PC-3 (cell line): ENCODE measurements around the gene EXD3. TPM values are rescaled to one million over a fixed set of nuclear protein-coding genes. Genes with fewer than 3 reads are reported as not detected.
"Not testable (repeated sequence)": the region's sequence is repeated elsewhere in the genome, so short reads cannot be mapped to it uniquely, and the experiment has no call there.

Experiments used
- ATAC-seq: fragments of 200-7000 bp; cut with Tn5 transposase; 2 replicates; pipeline ENCODE4 v1.9.1; 2020; ENCODE audit warnings: mild to moderate bottlenecking, moderate library complexity
- BruUV-seq: library from RNA; stranded (reverse); fragments of 400-500 nt; replicated peaks from 2 replicates; lab custom pipeline; 2021; lab: Mats Ljungman, UMichigan
- CTCF ChIA-PET: fragments of 300-600 bp; sonication (Branson Sonifier 250); formaldehyde crosslinking; loops from one replicate; lab custom pipeline; 2022; ENCODE audit warnings: antibody characterized with exemption; lab: Charles Lee
- POLR2A ChIA-PET: fragments of 300-600 bp; sonication (Branson Sonifier 250); formaldehyde crosslinking; loops from one replicate; lab custom pipeline; 2022; ENCODE audit warnings: antibody characterized with exemption; ENCODE audit not compliant: unreplicated experiment; lab: Charles Lee
- DNase-seq: peaks from one replicate; pipeline ENCODE4 v3.0.0-alpha.2; 2015
- H2AFZ ChIP-seq: fragments of 300-600 bp; sonication (generic); 2 replicates; pipeline ENCODE4 v1.6.0; 2016; ENCODE audit warnings: antibody characterized with exemption, low read length
- H3F3A ChIP-seq: fragments of 300-600 bp; sonication (generic); one replicate; pipeline ENCODE4 v1.6.0; 2017; ENCODE audit warnings: antibody characterized with exemption, low read length, control low read depth, mild to moderate bottlenecking; ENCODE audit not compliant: unreplicated experiment
- H3K27ac ChIP-seq: fragments of 300-600 bp; sonication (generic); 2 replicates; pipeline ENCODE4 v1.5.1; 2016; ENCODE audit warnings: mild to moderate bottlenecking, low read length
- H3K27me3 ChIP-seq: fragments of 300-600 bp; sonication (generic); 2 replicates; pipeline ENCODE4 v1.6.1; 2016; ENCODE audit warnings: low read length, mixed read lengths
- H3K36me3 ChIP-seq: fragments of 300-600 bp; sonication (generic); 2 replicates; pipeline ENCODE4 v1.6.1; 2016; ENCODE audit warnings: low read depth, mixed run types, low read length, mixed read lengths
- H3K4me1 ChIP-seq: fragments of 300-600 bp; sonication (generic); 2 replicates; pipeline ENCODE4 v1.5.1; 2016; ENCODE audit warnings: low read length; ENCODE audit not compliant: insufficient read depth
- H3K4me2 ChIP-seq: fragments of 300-600 bp; sonication (generic); 2 replicates; pipeline ENCODE4 v1.6.0; 2016; ENCODE audit warnings: low read length
- H3K4me3 ChIP-seq: fragments of 300-600 bp; sonication (generic); 2 replicates; pipeline ENCODE4 v1.5.1; 2016; ENCODE audit warnings: mild to moderate bottlenecking, low read length, mixed read lengths
- H3K79me2 ChIP-seq: fragments of 300-600 bp; sonication (generic); 2 replicates; pipeline ENCODE4 v1.6.1; 2017; ENCODE audit warnings: low read length, mixed read lengths
- H3K9ac ChIP-seq: fragments of 300-600 bp; sonication (generic); 2 replicates; pipeline ENCODE4 v1.6.0; 2016; ENCODE audit warnings: mild to moderate bottlenecking, low read length
- H3K9me2 ChIP-seq: fragments of 300-600 bp; sonication (generic); replicated peaks from 2 replicates; pipeline ENCODE4 v1.6.1; 2016; ENCODE audit warnings: mixed run types, low read length, mixed read lengths
- H3K9me3 ChIP-seq: fragments of 300-600 bp; sonication (generic); 2 replicates; pipeline ENCODE4 v1.6.1; 2016; ENCODE audit warnings: low read length, mixed read lengths
- H4K20me1 ChIP-seq: fragments of 300-600 bp; sonication (generic); 2 replicates; pipeline ENCODE4 v1.6.1; 2016; ENCODE audit warnings: low read length, mixed read lengths
- EZH2 ChIP-seq: fragments of 300-600 bp; sonication (generic); IDR thresholded peaks from one replicate; pipeline ENCODE4 v1.6.1; 2017; ENCODE audit warnings: antibody characterized with exemption, mild to moderate bottlenecking, low read length; ENCODE audit not compliant: unreplicated experiment
- EZH2phosphoT487 ChIP-seq: fragments of 300-600 bp; sonication (generic); IDR thresholded peaks from 2 replicates; pipeline ENCODE4 v1.6.1; 2018; ENCODE audit warnings: mild to moderate bottlenecking, antibody characterized with exemption, low read length, borderline replicate concordance
- intact Hi-C: fragments of 100-400 bp; cut with micrococcal nuclease; formaldehyde crosslinking; loops from 2 replicates; pipeline ENCODE4 v1.9.0; 2023
- total RNA-seq: library from RNA; depleted of rRNA; stranded (reverse); fragments of >200 nt; gene quantifications from 2 replicates; pipeline ENCODE4 v1.2.3, GENCODE V29; 2014
- TF ChIP-seq, protein P1 (sequence below): fragments of 300-600 bp; sonication (generic); conservative IDR thresholded peaks from 2 replicates; pipeline ENCODE4 v1.5.1; 2017; ENCODE audit warnings: antibody characterized with exemption, low read depth, mild to moderate bottlenecking, low read length

Gene EXD3
- total RNA-seq, 1 experiment from 2014 or later: 1.9 TPM

DNA sequence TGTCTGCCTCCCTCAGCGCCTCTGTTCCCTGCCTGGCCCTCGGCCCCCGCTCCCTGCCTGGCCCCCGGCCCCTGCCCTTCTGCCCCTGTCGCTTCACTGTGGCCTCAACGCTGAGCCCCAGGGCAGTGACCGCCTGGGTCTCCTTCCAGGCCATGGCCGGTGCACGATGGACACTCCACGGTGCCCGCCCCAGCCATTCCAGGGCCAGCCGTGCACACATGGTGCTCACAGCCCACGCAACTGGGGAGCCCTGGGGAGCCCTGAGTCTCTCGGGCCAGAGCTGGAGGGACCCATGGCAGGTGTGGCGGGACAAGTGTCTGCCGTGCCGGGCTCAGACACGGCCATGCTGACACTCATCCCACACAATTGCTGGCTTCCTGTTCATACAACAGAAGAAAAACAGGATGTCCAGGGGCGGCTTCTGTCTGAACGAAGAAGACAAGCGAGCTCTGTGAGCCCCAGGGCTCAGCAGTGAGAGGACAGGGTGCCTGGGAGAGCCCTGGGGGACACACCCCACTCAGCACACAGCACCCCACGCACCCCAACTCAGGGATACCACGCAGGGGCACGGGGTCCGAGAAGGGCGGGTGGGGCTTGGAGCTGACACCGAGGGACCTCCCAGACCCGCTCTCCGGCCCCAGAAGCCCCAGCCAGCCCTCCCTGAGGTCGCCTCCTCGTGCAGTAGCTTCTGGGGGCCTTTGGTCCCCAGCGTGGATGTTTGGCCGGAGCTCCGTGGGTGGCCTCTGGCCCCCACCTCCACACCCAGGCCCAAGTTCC is 35.7 kb downstream of the EXD3 start:
- Histone ChIP-seq H3K4me3 (no peak overlapping the region), H3K27me3 (no peaks in the 10 kb centered on the region), H3K4me1 (no peaks in the 10 kb centered on the region), H3K27ac (no peak overlapping the region), H3K9ac (no peak overlapping the region), H3K9me3 (no peaks in the 10 kb centered on the region), H3K4me2 (no peak overlapping the region), H4K20me1 (no peaks in the 10 kb centered on the region), H3K9me2 (no peaks in the 10 kb centered on the region), H3F3A (no peaks in the 10 kb centered on the region), H3K79me2 (no peaks in the 10 kb centered on the region), H2AFZ (no peak overlapping the region), H3K36me3 (no peaks in the 10 kb centered on the region)
- POLR2A ChIA-PET: no interaction called here
- intact Hi-C loops: no loop called here
- DNase-seq (no peak), ATAC-seq (no peak)
- TF ChIP-seq, protein P1, sequence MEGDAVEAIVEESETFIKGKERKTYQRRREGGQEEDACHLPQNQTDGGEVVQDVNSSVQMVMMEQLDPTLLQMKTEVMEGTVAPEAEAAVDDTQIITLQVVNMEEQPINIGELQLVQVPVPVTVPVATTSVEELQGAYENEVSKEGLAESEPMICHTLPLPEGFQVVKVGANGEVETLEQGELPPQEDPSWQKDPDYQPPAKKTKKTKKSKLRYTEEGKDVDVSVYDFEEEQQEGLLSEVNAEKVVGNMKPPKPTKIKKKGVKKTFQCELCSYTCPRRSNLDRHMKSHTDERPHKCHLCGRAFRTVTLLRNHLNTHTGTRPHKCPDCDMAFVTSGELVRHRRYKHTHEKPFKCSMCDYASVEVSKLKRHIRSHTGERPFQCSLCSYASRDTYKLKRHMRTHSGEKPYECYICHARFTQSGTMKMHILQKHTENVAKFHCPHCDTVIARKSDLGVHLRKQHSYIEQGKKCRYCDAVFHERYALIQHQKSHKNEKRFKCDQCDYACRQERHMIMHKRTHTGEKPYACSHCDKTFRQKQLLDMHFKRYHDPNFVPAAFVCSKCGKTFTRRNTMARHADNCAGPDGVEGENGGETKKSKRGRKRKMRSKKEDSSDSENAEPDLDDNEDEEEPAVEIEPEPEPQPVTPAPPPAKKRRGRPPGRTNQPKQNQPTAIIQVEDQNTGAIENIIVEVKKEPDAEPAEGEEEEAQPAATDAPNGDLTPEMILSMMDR: no peak
- no peak for TF ChIP-seq EZH2phosphoT487
- no peak for TF ChIP-seq EZH2
- no TSS peak for BruUV-seq
- CTCF ChIA-PET: no interaction called here

DNA sequence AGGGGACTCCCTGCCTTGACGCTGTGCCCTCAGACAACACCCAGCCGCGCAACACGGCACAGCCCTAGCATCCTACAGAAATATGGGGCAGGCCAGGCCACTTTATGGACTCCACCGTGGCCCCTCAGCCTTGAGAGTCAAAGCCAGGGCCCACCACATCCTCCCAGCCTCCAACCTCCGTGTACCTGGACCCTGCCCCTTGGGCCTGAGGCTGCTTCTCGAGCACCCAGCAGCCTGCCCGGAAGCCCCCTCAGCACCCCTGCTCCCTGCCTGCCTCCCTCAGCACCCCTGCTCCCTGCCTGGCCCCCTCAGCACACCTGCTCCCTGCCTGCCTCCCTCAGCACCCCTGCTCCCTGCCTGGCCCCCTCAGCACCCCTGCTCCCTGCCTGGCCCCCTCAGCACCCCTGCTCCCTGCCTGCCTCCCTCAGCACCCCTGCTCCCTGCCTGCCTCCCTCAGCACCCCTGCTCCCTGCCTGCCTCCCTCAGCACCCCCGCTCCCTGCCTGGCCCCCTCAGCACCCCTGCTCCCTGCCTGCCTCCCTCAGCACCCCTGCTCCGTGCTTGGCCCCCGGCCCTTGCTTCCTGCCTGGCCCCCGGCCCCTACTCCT is 36.4 kb downstream of the EXD3 start:
- H3K9me3 ChIP-seq, DNase-seq, H3K9me2 ChIP-seq, H3K4me1 ChIP-seq, H3K27ac ChIP-seq, H3K9ac ChIP-seq, CTCF ChIA-PET, H3K4me2 ChIP-seq, H2AFZ ChIP-seq, H3K4me3 ChIP-seq, H4K20me1 ChIP-seq, H3K27me3 ChIP-seq, H3K79me2 ChIP-seq, BruUV-seq, POLR2A ChIA-PET, intact Hi-C loops, ATAC-seq, H3F3A ChIP-seq, H3K36me3 ChIP-seq: not testable (repeated sequence)

DNA sequence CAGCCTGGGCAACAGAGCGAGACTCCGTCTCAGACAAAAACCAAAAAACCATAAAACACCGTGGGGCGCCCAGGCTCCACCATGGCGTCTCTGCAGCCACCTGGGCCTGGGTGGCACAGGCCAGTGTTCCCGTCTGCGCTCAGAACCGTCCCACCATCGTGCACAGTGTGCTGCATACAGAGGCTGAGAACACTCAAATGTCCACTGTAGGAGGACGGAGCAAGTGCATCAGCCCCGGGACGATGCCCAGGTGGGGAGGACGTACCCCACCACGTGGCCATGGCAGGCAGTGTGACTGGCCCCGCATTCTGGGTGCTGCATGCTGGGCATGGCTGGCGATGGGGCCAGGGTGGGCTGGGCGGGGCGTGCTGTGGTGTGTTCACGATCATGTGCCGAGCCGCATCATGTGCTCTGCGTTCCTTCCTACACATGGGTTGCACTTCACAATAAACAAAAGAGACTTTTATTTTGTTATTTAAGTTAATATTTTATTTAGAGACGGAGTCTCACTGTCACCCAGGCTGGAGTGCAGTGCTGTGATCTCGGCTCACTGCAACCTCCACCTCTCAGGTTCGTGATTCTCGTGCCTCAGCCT is 37.8 kb downstream of the EXD3 start:
- POLR2A ChIA-PET: no interaction called here
- Histone ChIP-seq H4K20me1 (no peaks in the 10 kb centered on the region), H3K36me3 (no peaks in the 10 kb centered on the region), H3K4me3 (no peak overlapping the region), H3K79me2 (no peaks in the 10 kb centered on the region), H3K9ac (no peak overlapping the region), H3K4me2 (no peak overlapping the region), H3K27me3 (no peaks in the 10 kb centered on the region), H3K9me2 (no peaks in the 10 kb centered on the region), H3K9me3 (no peaks in the 10 kb centered on the region), H3K4me1 (no peaks in the 10 kb centered on the region), H3F3A (no peaks in the 10 kb centered on the region), H2AFZ (no peak overlapping the region), H3K27ac (no peak overlapping the region)
- DNase-seq (no peak), ATAC-seq (no peak)
- intact Hi-C loops: no loop called here
- TF ChIP-seq EZH2phosphoT487: no peak
- TF ChIP-seq, protein P1: no peak
- TF ChIP-seq EZH2: no peak
- CTCF ChIA-PET: no interaction called here
- no TSS peak for BruUV-seq
